Measurements from ENCODE around the gene ADGRG1. TPM values are rescaled to one million over a fixed set of nuclear protein-coding genes. Genes with fewer than 3 reads are reported as not detected.
"Not testable (repeated sequence)": the region's sequence is repeated elsewhere in the genome, so short reads cannot be mapped to it uniquely, and the experiment has no call there.

Gene ADGRG1
- total RNA-seq, 1 donor from 2014 or later, result 6.4 TPM

DNA sequence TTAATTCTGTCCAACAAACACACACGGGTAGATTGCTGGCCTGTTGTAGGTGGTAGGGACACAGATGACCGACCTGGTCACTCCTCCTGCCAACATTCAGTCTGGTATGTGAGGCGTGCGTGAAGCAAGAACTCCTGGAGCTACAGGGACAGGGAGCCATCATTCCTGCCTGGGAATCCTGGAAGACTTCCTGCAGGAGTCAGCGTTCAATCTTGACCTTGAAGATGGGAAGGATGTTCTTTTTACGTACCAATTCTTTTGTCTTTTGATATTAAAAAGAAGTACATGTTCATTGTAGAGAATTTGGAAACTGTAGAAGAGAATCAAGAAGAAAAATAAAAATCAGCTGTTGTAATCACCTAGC, 36.2 kb downstream of the ADGRG1 start:
- no peaks in the 10 kb centered on the region for H3K4me1 Mint-ChIP-seq (ENCODE audit: low read depth)
- H3K27ac Mint-ChIP-seq, result no peak overlapping the region
- H3K9me3 Mint-ChIP-seq, result no peaks in the 10 kb centered on the region
- DNase-seq (ENCODE audit: low spot score), result no peak
- peaks cover 2% of the 10 kb centered on the region for H3K27me3 Mint-ChIP-seq (ENCODE audit: insufficient read depth)
- no peak overlapping the region for H3K4me3 Mint-ChIP-seq
- intact Hi-C loops (cut with micrococcal nuclease), result no loop called here
- H3K36me3 Mint-ChIP-seq (ENCODE audit: low read depth), result no peaks in the 10 kb centered on the region

- H3K4me3 Mint-ChIP-seq, result no peak overlapping the region
- no peak for DNase-seq (ENCODE audit: low spot score)
- H3K27ac Mint-ChIP-seq, result no peak overlapping the region
- H3K4me1 Mint-ChIP-seq (ENCODE audit: low read depth), result no peaks in the 10 kb centered on the region
- H3K27me3 Mint-ChIP-seq (ENCODE audit: insufficient read depth), result peaks cover 7% of the 10 kb centered on the region
- intact Hi-C loops (cut with micrococcal nuclease), result no loop called here
- H3K36me3 Mint-ChIP-seq (ENCODE audit: low read depth), result no peaks in the 10 kb centered on the region
- H3K9me3 Mint-ChIP-seq, result no peaks in the 10 kb centered on the region
These were observed 37.1 kb downstream of the ADGRG1 start for GRCh38 chr16:57665541-57665940.

DNA sequence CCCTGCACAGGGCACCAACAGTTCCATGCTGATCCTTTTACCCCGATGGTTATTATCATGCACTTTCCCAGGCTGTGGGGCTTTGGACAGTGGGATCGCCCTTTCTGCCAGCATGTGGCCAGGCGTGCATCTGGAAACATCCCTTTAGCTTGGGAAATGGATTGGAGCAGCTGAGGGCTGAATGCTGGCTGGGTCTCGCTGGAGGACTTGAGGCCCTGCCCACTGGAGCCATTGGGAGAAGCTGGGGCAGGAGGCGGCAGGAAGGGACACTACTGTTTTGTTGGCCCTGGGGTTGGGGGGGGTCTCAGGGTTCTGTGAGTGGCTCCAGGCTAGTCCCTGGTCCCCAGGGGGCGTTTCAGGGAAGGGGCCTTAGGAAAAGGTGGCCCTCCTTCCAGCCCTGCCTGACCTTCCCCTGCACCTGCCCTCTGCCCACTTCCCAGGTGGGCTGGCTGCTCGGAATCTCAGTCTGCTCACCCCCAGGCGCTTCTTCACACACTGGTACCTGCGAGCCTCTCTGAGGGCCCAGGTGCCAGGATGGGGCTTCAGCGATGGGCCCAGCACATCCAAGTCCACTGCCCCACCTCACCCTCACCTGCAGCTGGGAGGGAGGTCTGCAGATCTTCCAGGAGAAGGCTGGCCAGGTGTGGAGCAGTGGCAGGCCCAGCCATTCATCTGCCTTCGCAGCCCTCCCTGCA, 38.1 kb downstream of the ADGRG1 start:
- H3K4me3 Mint-ChIP-seq, result no peak overlapping the region
- no peaks in the 10 kb centered on the region for H3K9me3 Mint-ChIP-seq
- DNase-seq (ENCODE audit: low spot score), result no peak
- H3K36me3 Mint-ChIP-seq (ENCODE audit: low read depth), result no peaks in the 10 kb centered on the region
- no peak overlapping the region for H3K27ac Mint-ChIP-seq
- intact Hi-C loops (cut with micrococcal nuclease), result no loop called here
- H3K27me3 Mint-ChIP-seq (ENCODE audit: insufficient read depth), result peaks cover 7% of the 10 kb centered on the region
- H3K4me1 Mint-ChIP-seq (ENCODE audit: low read depth), result no peaks in the 10 kb centered on the region

- H3K27me3 Mint-ChIP-seq (ENCODE audit: insufficient read depth), result peaks cover 7% of the 10 kb centered on the region
- no peak overlapping the region for H3K27ac Mint-ChIP-seq
- H3K9me3 Mint-ChIP-seq, result no peaks in the 10 kb centered on the region
- no peaks in the 10 kb centered on the region for H3K4me1 Mint-ChIP-seq (ENCODE audit: low read depth)
- intact Hi-C loops (cut with micrococcal nuclease), result no loop called here
- H3K4me3 Mint-ChIP-seq, result no peak overlapping the region
- DNase-seq (ENCODE audit: low spot score), result no peak
- no peaks in the 10 kb centered on the region for H3K36me3 Mint-ChIP-seq (ENCODE audit: low read depth)
These were observed 38.7 kb downstream of the ADGRG1 start for GRCh38 chr16:57667048-57667525.

GRCh38 chr16:57667526-57668262, 39.3 kb downstream of the ADGRG1 start:
- no peak overlapping the region for H3K4me3 Mint-ChIP-seq
- no peak overlapping the region for H3K27ac Mint-ChIP-seq
- DNase-seq (ENCODE audit: low spot score), result no peak
- H3K27me3 Mint-ChIP-seq (ENCODE audit: insufficient read depth), result peaks cover 7% of the 10 kb centered on the region
- H3K4me1 Mint-ChIP-seq (ENCODE audit: low read depth), result no peaks in the 10 kb centered on the region
- H3K36me3 Mint-ChIP-seq (ENCODE audit: low read depth), result no peaks in the 10 kb centered on the region
- intact Hi-C loops (cut with micrococcal nuclease), result no loop called here
- no peaks in the 10 kb centered on the region for H3K9me3 Mint-ChIP-seq

GRCh38 chr16:57668263-57668571, 39.8 kb downstream of the ADGRG1 start, which contains the start of gene ADGRG3:
Gene ADGRG3, plus strand, starts transcription at chr16:57668306. Its CDS starts 42 bp downstream, at chr16:57668348.
- Mint-ChIP-seq H3K36me3 (ENCODE audit: low read depth) (no peaks in the 10 kb centered on the region), H3K9me3 (no peaks in the 10 kb centered on the region), H3K4me3 (no peak within 1 kb of the TSS), H3K4me1 (ENCODE audit: low read depth) (no peaks in the 10 kb centered on the region), H3K27ac (no peak within 1 kb of the TSS), H3K27me3 (ENCODE audit: insufficient read depth) (peaks cover 7% of the 10 kb centered on the region)
- intact Hi-C loops (cut with micrococcal nuclease), result no loop called here
- DNase-seq (ENCODE audit: low spot score), result no peak

- no peak overlapping the region for H3K27ac Mint-ChIP-seq
- intact Hi-C loops (cut with micrococcal nuclease), result no loop called here
- no peaks in the 10 kb centered on the region for H3K9me3 Mint-ChIP-seq
These were observed 40.4 kb downstream of the ADGRG1 start for GRCh38 chr16:57668630-57669475.

GRCh38 chr16:57669476-57670162, 41.2 kb downstream of the ADGRG1 start:
- DNase-seq (ENCODE audit: low spot score), result no peak
- H3K27ac Mint-ChIP-seq, result no peak overlapping the region
- intact Hi-C loops (cut with micrococcal nuclease), result no loop called here
- H3K9me3 Mint-ChIP-seq, result no peaks in the 10 kb centered on the region
- H3K36me3 Mint-ChIP-seq (ENCODE audit: low read depth), result no peaks in the 10 kb centered on the region
- H3K4me3 Mint-ChIP-seq, result no peak overlapping the region
- H3K27me3 Mint-ChIP-seq (ENCODE audit: insufficient read depth), result peaks cover 9% of the 10 kb centered on the region
- no peaks in the 10 kb centered on the region for H3K4me1 Mint-ChIP-seq (ENCODE audit: low read depth)

More at GRCh38 chr16:57668630-57669475, 40.4 kb downstream of the ADGRG1 start:
- peaks cover 7% of the 10 kb centered on the region for H3K27me3 Mint-ChIP-seq (ENCODE audit: insufficient read depth)
- DNase-seq (ENCODE audit: low spot score), result no peak
- no peaks in the 10 kb centered on the region for H3K36me3 Mint-ChIP-seq (ENCODE audit: low read depth)
- H3K4me3 Mint-ChIP-seq, result no peak overlapping the region
- no peaks in the 10 kb centered on the region for H3K4me1 Mint-ChIP-seq (ENCODE audit: low read depth)

- Mint-ChIP-seq H3K27me3 (ENCODE audit: insufficient read depth) (peaks cover 9% of the 10 kb centered on the region), H3K36me3 (ENCODE audit: low read depth) (no peaks in the 10 kb centered on the region), H3K9me3 (no peaks in the 10 kb centered on the region), H3K4me3 (no peak overlapping the region), H3K4me1 (ENCODE audit: low read depth) (no peaks in the 10 kb centered on the region), H3K27ac (no peak overlapping the region)
- intact Hi-C loops (cut with micrococcal nuclease), result no loop called here
- no peak for DNase-seq (ENCODE audit: low spot score)
These were observed 41.8 kb downstream of the ADGRG1 start for GRCh38 chr16:57670196-57670595.

DNA sequence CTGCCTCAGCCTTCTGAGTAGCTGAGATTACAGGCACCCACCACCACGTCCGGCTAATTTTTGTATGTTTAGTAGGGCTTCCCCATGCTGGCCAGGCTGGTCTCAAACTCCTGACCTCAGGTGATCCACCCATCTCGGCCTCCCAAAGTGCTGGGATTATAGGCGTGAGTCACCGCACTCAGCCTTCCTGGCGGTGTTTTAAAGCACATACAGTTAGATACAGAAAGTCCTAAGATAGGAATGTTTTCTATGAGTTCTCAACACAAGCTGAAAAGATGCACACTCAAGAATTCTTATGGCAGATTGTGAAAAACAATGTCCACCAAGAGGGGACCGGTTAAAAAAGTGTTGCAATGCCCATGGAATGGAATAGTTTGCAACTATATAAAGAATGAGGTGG, 43.0 kb downstream of the ADGRG1 start:
- intact Hi-C loops (cut with micrococcal nuclease); H3K4me1 Mint-ChIP-seq (ENCODE audit: low read depth); H3K4me3 Mint-ChIP-seq; H3K9me3 Mint-ChIP-seq; DNase-seq (ENCODE audit: low spot score); H3K27ac Mint-ChIP-seq; H3K36me3 Mint-ChIP-seq (ENCODE audit: low read depth): not testable (repeated sequence)
- H3K27me3 Mint-ChIP-seq (ENCODE audit: insufficient read depth), result peaks cover 13% of the 10 kb centered on the region

DNA sequence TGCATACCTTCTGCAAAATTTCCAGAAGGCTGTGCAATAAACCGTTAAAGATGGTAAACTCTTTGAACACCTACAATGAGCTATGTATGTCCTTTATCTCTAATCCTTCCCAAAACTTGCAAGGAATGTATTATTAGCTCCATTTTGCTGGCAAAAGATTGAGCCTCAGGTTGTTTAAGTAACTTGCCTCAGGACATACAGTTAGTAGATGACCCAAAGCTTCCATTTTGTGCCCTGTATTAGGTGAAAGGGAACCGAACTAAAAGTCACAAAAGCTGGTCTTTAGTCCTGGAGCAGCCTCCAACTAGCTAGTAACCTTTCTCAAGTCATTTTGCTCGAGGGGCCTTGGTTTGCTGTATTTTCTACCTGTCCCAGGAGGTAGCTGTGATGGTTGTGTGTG, 44.0 kb downstream of the ADGRG1 start:
- Mint-ChIP-seq H3K4me1 (ENCODE audit: low read depth) (no peaks in the 10 kb centered on the region), H3K36me3 (ENCODE audit: low read depth) (no peaks in the 10 kb centered on the region), H3K27me3 (ENCODE audit: insufficient read depth) (peaks cover 13% of the 10 kb centered on the region), H3K9me3 (no peaks in the 10 kb centered on the region), H3K27ac (no peak overlapping the region), H3K4me3 (no peak overlapping the region)
- DNase-seq (ENCODE audit: low spot score), result no peak
- intact Hi-C loops (cut with micrococcal nuclease), result no loop called here

DNA sequence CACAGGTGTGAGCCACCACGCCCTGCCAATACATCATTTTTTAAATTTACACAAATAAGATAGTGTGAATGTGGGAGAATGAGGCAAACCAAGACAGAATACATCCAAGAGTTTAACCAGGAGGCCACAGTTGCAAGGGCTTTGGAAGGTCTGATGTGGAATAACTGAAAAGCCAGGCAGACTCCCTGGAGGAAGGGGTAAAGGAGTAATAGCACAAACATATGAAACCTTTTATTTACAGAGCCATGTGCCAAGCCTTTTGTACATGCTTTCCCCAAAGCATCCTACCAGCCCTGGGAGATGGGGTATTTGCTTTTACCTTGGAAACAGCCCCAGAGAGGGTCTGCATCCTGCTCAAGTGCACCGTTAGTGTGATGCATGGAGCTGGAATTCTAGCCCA, 44.4 kb downstream of the ADGRG1 start:
- intact Hi-C loops (cut with micrococcal nuclease), result no loop called here
- H3K27ac Mint-ChIP-seq, result no peak overlapping the region
- H3K4me3 Mint-ChIP-seq, result no peak overlapping the region
- no peaks in the 10 kb centered on the region for H3K9me3 Mint-ChIP-seq
- H3K4me1 Mint-ChIP-seq (ENCODE audit: low read depth), result no peaks in the 10 kb centered on the region
- peaks cover 13% of the 10 kb centered on the region for H3K27me3 Mint-ChIP-seq (ENCODE audit: insufficient read depth)
- no peak for DNase-seq (ENCODE audit: low spot score)
- H3K36me3 Mint-ChIP-seq (ENCODE audit: low read depth), result no peaks in the 10 kb centered on the region

Measured in activated T-helper 1 cell treated with anti-CD3 and anti-CD28 coated beads, Interleukin-12 subunit alpha, Interleukin-12 subunit beta, Interleukin-2, Interleukin-4 antibody, amounts not matched to agents 30 ng/mL and 10 ng/mL and 1 ng/mL, durations not matched to agents 14 hours and 24 hours and 36 hours (primary cell).